ENCODE data around the gene FAM184A. TPM values are rescaled to one million over a fixed set of nuclear protein-coding genes. Genes with fewer than 3 reads are reported as not detected.

Gene FAM184A
- total RNA-seq, 1 experiment from 2014 or later, result 8.7 TPM

DNA sequence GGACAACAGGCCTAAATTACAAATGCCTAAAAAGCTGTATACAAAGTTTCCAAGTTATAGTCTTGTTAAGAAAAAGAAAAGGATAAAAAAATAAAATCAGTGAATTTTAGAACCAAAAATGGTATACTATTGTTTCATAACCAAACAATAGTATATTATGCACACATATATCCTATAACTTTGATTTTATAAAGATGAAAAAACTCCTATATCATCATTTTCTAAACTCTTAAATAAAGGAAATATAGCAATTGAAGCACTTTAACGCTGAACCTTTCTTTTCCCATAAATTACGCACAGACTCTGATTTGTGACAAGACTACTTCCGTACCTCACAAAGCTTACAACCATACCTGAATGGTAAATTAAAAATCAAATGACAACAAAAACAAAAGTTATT lies 107.6 kb downstream of the FAM184A start:
- H3K36me3 ChIP-seq (ENCODE audit: control insufficient read depth, insufficient read depth, low read length), result no peaks in the 10 kb centered on the region; the same call in 1 of the 2 replicates
- no peaks in the 10 kb centered on the region for H3K9me3 ChIP-seq (ENCODE audit: control insufficient read depth, insufficient read depth, low read depth, low read length)
- no peak overlapping the region for H3K27ac ChIP-seq (ENCODE audit: low read length)
- H3K27me3 ChIP-seq (ENCODE audit: control insufficient read depth, insufficient read depth, low read length), result no peaks in the 10 kb centered on the region
- ChIA-PET CTCF (interaction anchor here (1.0 kb wide), 1 partner anchor 140 kb away, joined by 4 read pairs; no protein-coding TSS in a partner anchor), POLR2A (no interaction called here)
- BruUV-seq (replicated peaks), result no TSS peak
- TF ChIP-seq POLR2AphosphoS5 (IDR thresholded peaks at IDR 0.05; ENCODE audit: low read depth, low read length) (no peak), SIN3A (IDR thresholded peaks at IDR 0.05; ENCODE audit: borderline replicate concordance, insufficient read depth, low read depth, low read length) (no peak), TCF7L2 (IDR thresholded peaks at IDR 0.05; ENCODE audit: low read depth, low read length) (no peak), REST (IDR thresholded peaks at IDR 0.05; ENCODE audit: insufficient read depth in 1 of 2, low read depth in 2 of 2, low read length in 1 of 2) (no peak)
- TF ChIP-seq, protein P1, sequence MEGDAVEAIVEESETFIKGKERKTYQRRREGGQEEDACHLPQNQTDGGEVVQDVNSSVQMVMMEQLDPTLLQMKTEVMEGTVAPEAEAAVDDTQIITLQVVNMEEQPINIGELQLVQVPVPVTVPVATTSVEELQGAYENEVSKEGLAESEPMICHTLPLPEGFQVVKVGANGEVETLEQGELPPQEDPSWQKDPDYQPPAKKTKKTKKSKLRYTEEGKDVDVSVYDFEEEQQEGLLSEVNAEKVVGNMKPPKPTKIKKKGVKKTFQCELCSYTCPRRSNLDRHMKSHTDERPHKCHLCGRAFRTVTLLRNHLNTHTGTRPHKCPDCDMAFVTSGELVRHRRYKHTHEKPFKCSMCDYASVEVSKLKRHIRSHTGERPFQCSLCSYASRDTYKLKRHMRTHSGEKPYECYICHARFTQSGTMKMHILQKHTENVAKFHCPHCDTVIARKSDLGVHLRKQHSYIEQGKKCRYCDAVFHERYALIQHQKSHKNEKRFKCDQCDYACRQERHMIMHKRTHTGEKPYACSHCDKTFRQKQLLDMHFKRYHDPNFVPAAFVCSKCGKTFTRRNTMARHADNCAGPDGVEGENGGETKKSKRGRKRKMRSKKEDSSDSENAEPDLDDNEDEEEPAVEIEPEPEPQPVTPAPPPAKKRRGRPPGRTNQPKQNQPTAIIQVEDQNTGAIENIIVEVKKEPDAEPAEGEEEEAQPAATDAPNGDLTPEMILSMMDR (IDR thresholded peaks at IDR 0.05), result no peak
- no peaks in the 10 kb centered on the region for H3K4me1 ChIP-seq (ENCODE audit: control insufficient read depth, insufficient read depth, low read length)
- H3K4me3 ChIP-seq (ENCODE audit: low read depth in 2 of 2, low read length in 2 of 2), result no peak overlapping the region
- DNase-seq (ENCODE audit: low read depth, low spot score) (no peak), ATAC-seq (no peak)
- intact Hi-C loops (cut with micrococcal nuclease; ENCODE audit: unreplicated experiment), result no loop called here
- in situ Hi-C loops (cut with HindIII; ENCODE audit: low pct_unique_long_range_greater_than_20kb, low sequenced_read_pairs), result no loop called here

DNA sequence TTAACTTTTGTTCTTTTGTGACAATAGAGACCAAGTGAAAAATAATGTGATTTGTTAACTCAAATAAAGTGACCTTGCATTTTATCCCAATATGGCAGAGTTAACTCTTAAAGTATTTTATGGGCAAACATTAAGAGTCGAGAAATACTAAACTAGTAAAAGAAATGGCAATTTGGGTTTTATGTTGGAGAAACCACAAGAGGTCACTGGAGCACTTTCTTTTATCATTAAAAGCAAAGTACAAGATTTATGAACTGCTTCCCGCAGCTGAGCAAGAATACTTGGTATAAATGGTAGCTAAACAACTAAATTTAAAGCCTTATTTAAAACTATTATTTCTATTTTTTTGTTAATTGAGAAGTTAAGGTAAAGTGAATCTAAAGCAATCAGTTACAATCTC lies 110.0 kb downstream of the FAM184A start:
- TF ChIP-seq, protein P1 (IDR thresholded peaks at IDR 0.05), result peak; percentile 43; the same call in 1 of the 2 replicates
- TF ChIP-seq SIN3A (IDR thresholded peaks at IDR 0.05; ENCODE audit: borderline replicate concordance, insufficient read depth, low read depth, low read length), result no peak
- ATAC-seq, result no peak
- DNase-seq (ENCODE audit: low read depth, low spot score), result peak; percentile 22
- intact Hi-C loops (cut with micrococcal nuclease; ENCODE audit: unreplicated experiment) (loop anchor here (1.0 kb wide), 1 partner anchor 142 kb away; no protein-coding TSS in a partner anchor), in situ Hi-C loops (cut with HindIII; ENCODE audit: low pct_unique_long_range_greater_than_20kb, low sequenced_read_pairs) (no loop called here)
- no TSS peak for BruUV-seq (replicated peaks)
- Histone ChIP-seq H3K36me3 (ENCODE audit: control insufficient read depth, insufficient read depth, low read length) (no peaks in the 10 kb centered on the region; the same call in 1 of the 2 replicates), H3K4me1 (ENCODE audit: control insufficient read depth, insufficient read depth, low read length) (no peaks in the 10 kb centered on the region), H3K27ac (ENCODE audit: low read length) (no peak overlapping the region), H3K9me3 (ENCODE audit: control insufficient read depth, insufficient read depth, low read depth, low read length) (no peaks in the 10 kb centered on the region), H3K4me3 (ENCODE audit: low read depth in 2 of 2, low read length in 2 of 2) (no peak overlapping the region), H3K27me3 (ENCODE audit: control insufficient read depth, insufficient read depth, low read length) (no peaks in the 10 kb centered on the region)
- POLR2A ChIA-PET, result no interaction called here
- CTCF ChIA-PET, result interaction anchor here (2.3 kb wide), 1 partner anchor 142 kb away, joined by 19 read pairs; no protein-coding TSS in a partner anchor
